Activated B cell treated with CpG ODN at 0.5 μM for 24 hours (primary cell): ENCODE measurements around the gene LRP8. TPM values are rescaled to one million over a fixed set of nuclear protein-coding genes. Genes with fewer than 3 reads are reported as not detected.

ENCODE experiments used
- ATAC-seq: fragments of 200-7000 bp; cut with Tn5 transposase; one replicate; pipeline ENCODE4 v1.10.0; 2021; ENCODE audit warnings: low read depth, mild to moderate bottlenecking, moderate library complexity
- CTCF ChIA-PET: fragments of 350-600 bp; sonication (Branson Sonifier 250); formaldehyde crosslinking; loops from one replicate; lab custom pipeline; 2021; ENCODE audit warnings: antibody characterized with exemption; lab: Charles Lee
- POLR2A ChIA-PET: fragments of 350-600 bp; sonication (Branson Sonifier 250); formaldehyde crosslinking; loops from one replicate; lab custom pipeline; 2021; ENCODE audit warnings: antibody characterized with exemption; lab: Charles Lee
- DNase-seq: peaks from one replicate; pipeline ENCODE4 v3.0.0; 2022
- H3K27ac Mint-ChIP-seq: one replicate; pipeline ENCODE4 v1.8.0; 2020; ENCODE audit warnings: mixed read lengths
- H3K27me3 Mint-ChIP-seq: one replicate; pipeline ENCODE4 v1.8.0; 2021; ENCODE audit warnings: mixed read lengths
- H3K36me3 Mint-ChIP-seq: one replicate; pipeline ENCODE4 v1.8.0; 2021; ENCODE audit warnings: low read depth, mixed read lengths
- H3K4me1 Mint-ChIP-seq: one replicate; pipeline ENCODE4 v1.8.0; 2021; ENCODE audit warnings: mixed read lengths
- H3K4me3 Mint-ChIP-seq: one replicate; pipeline ENCODE4 v1.8.0; 2020; ENCODE audit warnings: mild to moderate bottlenecking, mixed read lengths
- H3K9me3 Mint-ChIP-seq: one replicate; pipeline ENCODE4 v1.8.0; 2020; ENCODE audit warnings: mixed read lengths
- CTCF ChIP-seq: fragments of 200-600 bp; IDR thresholded peaks from one replicate; pipeline ENCODE4 v1.8.0; 2022; ENCODE audit warnings: antibody characterized with exemption, mild to moderate bottlenecking
- intact Hi-C: fragments of 100-400 bp; cut with micrococcal nuclease; formaldehyde crosslinking; loops from one replicate; pipeline ENCODE4 v1.15.1; 2024
- total RNA-seq: library from RNA; stranded (reverse); gene quantifications from 2 replicates; pipeline ENCODE4 v1.2.3, GENCODE V29; 2022

Gene LRP8
- total RNA-seq, 1 donor from 2014 or later: 40.6 TPM

GRCh38 chr1:53334781-53335180 is 6.9 kb upstream of the LRP8 start:
- Mint-ChIP-seq H3K4me1 (peaks cover 10% of the 10 kb centered on the region), H3K9me3 (no peaks in the 10 kb centered on the region), H3K27me3 (no peaks in the 10 kb centered on the region), H3K36me3 (no peaks in the 10 kb centered on the region), H3K27ac (peak overlapping the region; percentile 66), H3K4me3 (peak overlapping the region; percentile 64)
- DNase-seq: peak; percentile 16
- intact Hi-C loops: no loop called here
- ChIA-PET POLR2A (interaction anchor here (0.6 to 2.4 kb wide), 3 partner anchors 8 to 33 kb away, joined by 3 to 12 read pairs (median 3); no protein-coding TSS in a partner anchor), CTCF (interaction anchor here (0.8 kb wide), 1 partner anchor 57 kb away, joined by 3 read pairs; no protein-coding TSS in a partner anchor)
- no peak for TF ChIP-seq CTCF
- ATAC-seq: peak; percentile 84

- Mint-ChIP-seq H3K4me3 (no peak overlapping the region), H3K4me1 (peaks cover 10% of the 10 kb centered on the region), H3K36me3 (no peaks in the 10 kb centered on the region), H3K27ac (peak overlapping the region; percentile 66), H3K27me3 (no peaks in the 10 kb centered on the region), H3K9me3 (no peaks in the 10 kb centered on the region)
- no peak for TF ChIP-seq CTCF
- intact Hi-C loops: no loop called here
- CTCF ChIA-PET: interaction anchor here (0.8 kb wide), 1 partner anchor 56 kb away, joined by 3 read pairs; no protein-coding TSS in a partner anchor
- POLR2A ChIA-PET: interaction anchor here (0.6 to 2.4 kb wide), 3 partner anchors 8 to 33 kb away, joined by 3 to 12 read pairs (median 3); no protein-coding TSS in a partner anchor
- DNase-seq (no peak), ATAC-seq (no peak)
Observed at GRCh38 chr1:53334312-53334711, 6.4 kb upstream of the LRP8 start.

- no peak for ATAC-seq
- DNase-seq: no peak
- Mint-ChIP-seq H3K36me3 (no peaks in the 10 kb centered on the region), H3K27ac (no peak overlapping the region), H3K27me3 (no peaks in the 10 kb centered on the region), H3K4me1 (peaks cover 16% of the 10 kb centered on the region), H3K9me3 (no peaks in the 10 kb centered on the region), H3K4me3 (no peak overlapping the region)
- intact Hi-C loops: no loop called here
- ChIA-PET CTCF (no interaction called here), POLR2A (interaction anchor here (0.6 kb wide), 1 partner anchor 182 kb away, joined by 7 read pairs; no protein-coding TSS in a partner anchor)
- TF ChIP-seq CTCF: no peak
Observed at GRCh38 chr1:53332833-53333232, 5.0 kb upstream of the LRP8 start.

GRCh38 chr1:53332186-53332564 is 4.3 kb upstream of the LRP8 start:
- DNase-seq (no peak), ATAC-seq (no peak)
- TF ChIP-seq CTCF: no peak
- Mint-ChIP-seq H3K36me3 (peaks cover 1% of the 10 kb centered on the region), H3K9me3 (no peaks in the 10 kb centered on the region), H3K4me3 (no peak overlapping the region), H3K27ac (no peak overlapping the region), H3K4me1 (peaks cover 16% of the 10 kb centered on the region), H3K27me3 (no peaks in the 10 kb centered on the region)
- CTCF ChIA-PET: no interaction called here
- POLR2A ChIA-PET: no interaction called here
- intact Hi-C loops: no loop called here

- TF ChIP-seq CTCF: no peak
- POLR2A ChIA-PET: no interaction called here
- CTCF ChIA-PET: no interaction called here
- Mint-ChIP-seq H3K4me3 (no peak overlapping the region), H3K27ac (no peak overlapping the region), H3K9me3 (no peaks in the 10 kb centered on the region), H3K4me1 (peaks cover 16% of the 10 kb centered on the region), H3K27me3 (no peaks in the 10 kb centered on the region), H3K36me3 (peaks cover 6% of the 10 kb centered on the region)
- ATAC-seq (no peak), DNase-seq (peak; percentile 4)
- intact Hi-C loops: no loop called here
Observed at GRCh38 chr1:53331446-53332185, 3.7 kb upstream of the LRP8 start.
